Measurements from ENCODE around the gene SNAP23. TPM values are rescaled to one million over a fixed set of nuclear protein-coding genes. Genes with fewer than 3 reads are reported as not detected.
A peak's percentile ranks its signal among the peaks of the same experiment; 100 is the strongest.
"Not testable (repeated sequence)": the region's sequence is repeated elsewhere in the genome, so short reads cannot be mapped to it uniquely, and the experiment has no call there.

SNAP23 gene
- total RNA-seq, 4 donors from 2014 or later = 52.2 to 89.6 (median 81.7) TPM

GRCh38 chr15:42553554-42553953 is 58.1 kb downstream of the SNAP23 start:
- DNase-seq (ENCODE audit: low spot score) (no peak), ATAC-seq (ENCODE audit: low FRiP score) (no peak)
- TF ChIP-seq CTCF (IDR thresholded peaks at IDR 0.05) = no peak

GRCh38 chr15:42556550-42557207 is 61.2 kb downstream of the SNAP23 start:
- ATAC-seq (ENCODE audit: low FRiP score); DNase-seq (ENCODE audit: low spot score): not testable (repeated sequence)

- TF ChIP-seq CTCF (IDR thresholded peaks at IDR 0.05) = no peak
- no peak for ATAC-seq (ENCODE audit: low FRiP score)
Observed at GRCh38 chr15:42558739-42559138, 63.3 kb downstream of the SNAP23 start.

GRCh38 chr15:42575188-42576039 is 80.0 kb downstream of the SNAP23 start, which contains the start of gene STARD9:
Gene STARD9 (plus strand): TSS chr15:42575606. CDS start chr15:42575716, 110 bp downstream.
- ATAC-seq (ENCODE audit: low FRiP score) (peak; percentile 99), DNase-seq (ENCODE audit: low spot score) (peak; percentile 84)
- TF ChIP-seq CTCF (IDR thresholded peaks at IDR 0.05) = no peak

More at GRCh38 chr15:42558739-42559138, 63.3 kb downstream of the SNAP23 start:
- DNase-seq (ENCODE audit: low spot score) = no peak

GRCh38 chr15:42576040-42576594 is 80.7 kb downstream of the SNAP23 start:
- DNase-seq (ENCODE audit: low spot score) (no peak), ATAC-seq (ENCODE audit: low FRiP score) (no peak)
- no peak for TF ChIP-seq CTCF (IDR thresholded peaks at IDR 0.05)

GRCh38 chr15:42576776-42577175 is 81.3 kb downstream of the SNAP23 start:
- no peak for TF ChIP-seq CTCF (IDR thresholded peaks at IDR 0.05)
- ATAC-seq (ENCODE audit: low FRiP score) (no peak), DNase-seq (ENCODE audit: low spot score) (no peak)

- no peak for ATAC-seq (ENCODE audit: low FRiP score)
- no peak for TF ChIP-seq CTCF (IDR thresholded peaks at IDR 0.05)
- no peak for DNase-seq (ENCODE audit: low spot score)
Observed at GRCh38 chr15:42577514-42578031, 82.1 kb downstream of the SNAP23 start.
